OCI-LY3 (cell line): ENCODE data around the gene SCARF1.

Experiments
- H2AFZ ChIP-seq: fragments of 200-600, 300-600 bp; shearing (Covaris generic); 2 replicates; pipeline ENCODE4 v1.6.0; 2014; ENCODE audit warnings: antibody characterized with exemption, low read depth, low read length
- H3K27ac ChIP-seq: fragments of 200-600, 300-600 bp; sonication (generic); 2 replicates; pipeline ENCODE4 v1.5.1; 2014; ENCODE audit warnings: mild to moderate bottlenecking, low read length, moderate library complexity, mixed read lengths
- H3K27me3 ChIP-seq: fragments of 200-600, 300-600 bp; sonication (generic); 2 replicates; pipeline ENCODE4 v1.6.1; 2014; ENCODE audit warnings: low read depth, low read length, mixed read lengths
- H3K36me3 ChIP-seq: fragments of 200-600, 300-600 bp; sonication (generic); replicated peaks from 2 replicates; pipeline ENCODE3; 2014; ENCODE audit warnings: low read depth, low read length, mixed read lengths
- H3K4me1 ChIP-seq: fragments of 300-600, 200-600 bp; sonication (generic); 2 replicates; pipeline ENCODE4 v1.6.1; 2014; ENCODE audit warnings: low read length, mixed read lengths
- H3K4me2 ChIP-seq: fragments of 200-600, 300-600 bp; sonication (generic); 2 replicates; pipeline ENCODE4 v1.6.1; 2014; ENCODE audit warnings: low read length, mixed read lengths
- H3K4me3 ChIP-seq: fragments of 300-600, 200-600 bp; sonication (generic); 2 replicates; pipeline ENCODE4 v1.5.1; 2014; ENCODE audit warnings: antibody characterized with exemption, mild to moderate bottlenecking, low read length, moderate library complexity
- H3K79me2 ChIP-seq: fragments of 300-600, 200-600 bp; shearing (Covaris generic); 2 replicates; pipeline ENCODE4 v1.6.1; 2014; ENCODE audit warnings: mild to moderate bottlenecking, low read length, mixed read lengths
- H3K9ac ChIP-seq: fragments of 300-600, 200-600 bp; shearing (Covaris generic); 2 replicates; pipeline ENCODE4 v1.6.0; 2014; ENCODE audit warnings: mild to moderate bottlenecking, low read length, moderate library complexity
- H3K9me3 ChIP-seq: fragments of 200-600, 300-600 bp; shearing (Covaris generic); 2 replicates; pipeline ENCODE4 v1.6.1; 2014; ENCODE audit warnings: low read length, mixed read lengths; ENCODE audit not compliant: insufficient read depth
- H4K20me1 ChIP-seq: fragments of 200-600, 300-600 bp; sonication (generic); 2 replicates; pipeline ENCODE4 v1.6.1; 2016; ENCODE audit warnings: low read length, mixed read lengths; ENCODE audit not compliant: insufficient read depth
- EZH2phosphoT487 ChIP-seq: fragments of 200-600 bp; shearing (Covaris generic); IDR thresholded peaks from 2 replicates; pipeline ENCODE4 v1.6.1; 2018; ENCODE audit warnings: antibody characterized with exemption, mixed run types, low read depth
- TF ChIP-seq, protein P1 (sequence below): fragments of 200-600, 300-600 bp; sonication (generic); IDR thresholded peaks from 2 replicates; pipeline ENCODE4 v1.5.1; 2014; ENCODE audit warnings: antibody characterized with exemption, low read length, low read depth

Gene SCARF1

GRCh38 chr17:1601571-1601970 lies 44.0 kb downstream of the SCARF1 start:
- Histone ChIP-seq H3K27me3 (no peaks in the 10 kb centered on the region), H3K4me1 (peaks cover 10% of the 10 kb centered on the region), H3K9ac (no peak overlapping the region), H3K27ac (no peak overlapping the region), H4K20me1 (no peaks in the 10 kb centered on the region), H2AFZ (no peak overlapping the region), H3K9me3 (no peaks in the 10 kb centered on the region), H3K4me2 (no peak overlapping the region), H3K4me3 (no peak overlapping the region), H3K79me2 (no peaks in the 10 kb centered on the region), H3K36me3 (no peaks in the 10 kb centered on the region)
- TF ChIP-seq, protein P1, sequence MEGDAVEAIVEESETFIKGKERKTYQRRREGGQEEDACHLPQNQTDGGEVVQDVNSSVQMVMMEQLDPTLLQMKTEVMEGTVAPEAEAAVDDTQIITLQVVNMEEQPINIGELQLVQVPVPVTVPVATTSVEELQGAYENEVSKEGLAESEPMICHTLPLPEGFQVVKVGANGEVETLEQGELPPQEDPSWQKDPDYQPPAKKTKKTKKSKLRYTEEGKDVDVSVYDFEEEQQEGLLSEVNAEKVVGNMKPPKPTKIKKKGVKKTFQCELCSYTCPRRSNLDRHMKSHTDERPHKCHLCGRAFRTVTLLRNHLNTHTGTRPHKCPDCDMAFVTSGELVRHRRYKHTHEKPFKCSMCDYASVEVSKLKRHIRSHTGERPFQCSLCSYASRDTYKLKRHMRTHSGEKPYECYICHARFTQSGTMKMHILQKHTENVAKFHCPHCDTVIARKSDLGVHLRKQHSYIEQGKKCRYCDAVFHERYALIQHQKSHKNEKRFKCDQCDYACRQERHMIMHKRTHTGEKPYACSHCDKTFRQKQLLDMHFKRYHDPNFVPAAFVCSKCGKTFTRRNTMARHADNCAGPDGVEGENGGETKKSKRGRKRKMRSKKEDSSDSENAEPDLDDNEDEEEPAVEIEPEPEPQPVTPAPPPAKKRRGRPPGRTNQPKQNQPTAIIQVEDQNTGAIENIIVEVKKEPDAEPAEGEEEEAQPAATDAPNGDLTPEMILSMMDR, result no peak
- TF ChIP-seq EZH2phosphoT487, result no peak

DNA sequence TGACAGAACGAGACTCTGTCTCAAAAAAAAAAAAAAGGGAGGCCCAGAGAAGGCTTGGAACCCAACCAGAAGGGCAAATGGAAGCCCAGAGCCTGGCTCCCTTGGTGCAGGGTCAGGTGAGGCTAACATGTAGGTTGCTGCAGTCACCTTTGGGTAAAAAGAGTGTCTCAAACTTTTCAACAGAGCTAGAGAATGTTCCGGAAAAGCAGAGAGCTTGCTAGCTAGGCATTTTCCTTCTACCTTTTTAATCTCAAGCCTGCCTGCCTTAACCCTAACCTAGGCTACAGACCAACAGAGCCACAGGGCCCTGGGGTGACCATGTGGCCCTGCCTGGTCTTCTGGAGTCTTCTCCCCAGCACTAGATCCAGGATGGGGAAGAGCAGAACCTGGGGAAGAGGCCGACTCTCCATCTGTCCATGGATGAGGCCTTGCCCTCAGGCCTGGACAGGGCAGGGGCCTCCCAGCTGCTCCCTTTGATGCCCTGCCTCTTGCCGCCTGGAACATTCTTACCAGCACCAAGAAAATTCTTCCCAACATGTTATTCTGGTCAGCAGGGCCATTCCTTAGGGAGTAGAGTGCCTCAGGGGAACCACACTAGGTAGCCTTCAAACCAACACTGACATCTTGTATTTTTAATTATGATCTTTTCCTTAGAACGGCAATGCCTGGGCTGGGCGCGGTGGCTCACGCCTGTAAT lies 47.0 kb downstream of the SCARF1 start:
- Histone ChIP-seq H3K9me3 (no peaks in the 10 kb centered on the region), H3K79me2 (no peaks in the 10 kb centered on the region), H3K4me2 (no peak overlapping the region), H3K9ac (no peak overlapping the region), H2AFZ (no peak overlapping the region), H3K4me1 (peaks cover 8% of the 10 kb centered on the region), H3K36me3 (no peaks in the 10 kb centered on the region), H3K27ac (no peak overlapping the region), H4K20me1 (no peaks in the 10 kb centered on the region), H3K4me3 (no peak overlapping the region), H3K27me3 (no peaks in the 10 kb centered on the region)
- TF ChIP-seq EZH2phosphoT487, result no peak
- TF ChIP-seq, protein P1, result no peak

DNA sequence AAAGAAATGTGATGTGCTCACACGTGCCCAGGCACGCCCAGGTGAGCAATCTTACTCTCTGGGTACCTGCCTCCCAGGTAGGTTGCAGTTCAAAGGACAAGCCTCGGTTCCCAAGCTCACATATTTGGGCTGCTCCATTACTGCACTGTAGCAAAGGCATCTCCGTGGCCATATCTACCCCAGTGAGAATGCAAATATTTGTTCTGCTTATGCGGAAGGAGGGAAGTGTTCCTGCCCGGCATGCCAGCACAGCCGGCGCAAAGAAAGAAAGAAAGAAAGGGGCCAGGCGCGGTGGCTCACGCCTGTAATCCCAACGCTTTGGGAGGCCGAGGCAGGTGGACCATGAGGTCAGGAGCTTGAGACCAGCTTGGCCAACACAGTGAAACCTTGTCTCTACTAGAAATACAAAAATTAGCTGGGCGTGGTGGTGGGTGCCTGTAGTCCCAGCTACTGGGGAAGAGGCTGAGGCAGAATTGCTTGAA lies 47.6 kb downstream of the SCARF1 start:
- H3K4me2 ChIP-seq, result no peak overlapping the region
- no peak overlapping the region for H2AFZ ChIP-seq
- H3K4me3 ChIP-seq, result no peak overlapping the region
- TF ChIP-seq, protein P1, result no peak
- no peak for TF ChIP-seq EZH2phosphoT487
- no peaks in the 10 kb centered on the region for H3K79me2 ChIP-seq
- H3K36me3 ChIP-seq, result no peaks in the 10 kb centered on the region
- H3K27ac ChIP-seq, result no peak overlapping the region
- H3K4me1 ChIP-seq, result peaks cover 14% of the 10 kb centered on the region
- no peaks in the 10 kb centered on the region for H3K9me3 ChIP-seq
- no peak overlapping the region for H3K9ac ChIP-seq
- no peaks in the 10 kb centered on the region for H3K27me3 ChIP-seq
- H4K20me1 ChIP-seq, result no peaks in the 10 kb centered on the region

DNA sequence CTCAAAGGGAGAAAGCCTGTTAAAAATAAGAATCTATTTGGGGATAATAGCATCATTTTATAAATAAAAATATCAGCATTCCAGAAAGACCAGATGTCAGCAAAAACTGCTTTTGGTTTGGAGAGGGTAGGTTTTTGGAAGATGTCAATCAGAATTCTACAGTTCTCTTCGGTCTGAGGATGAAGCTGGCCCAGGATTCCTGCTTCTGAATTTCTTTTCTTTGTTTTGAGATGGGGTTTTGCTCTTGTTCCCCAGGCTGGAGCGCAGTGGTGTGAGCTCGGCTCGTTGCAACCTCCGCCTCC lies 52.0 kb downstream of the SCARF1 start:
- H3K9ac ChIP-seq, result peak overlapping the region; percentile 58
- no peak overlapping the region for H2AFZ ChIP-seq
- TF ChIP-seq, protein P1, result no peak
- TF ChIP-seq EZH2phosphoT487, result no peak

More for the DNA sequence above, 52.0 kb downstream of the SCARF1 start:
- Histone ChIP-seq H3K9me3 (no peaks in the 10 kb centered on the region), H3K4me3 (peak overlapping the region; percentile 65), H3K79me2 (no peaks in the 10 kb centered on the region), H3K4me2 (peak overlapping the region; percentile 87), H3K27me3 (no peaks in the 10 kb centered on the region), H3K36me3 (no peaks in the 10 kb centered on the region), H3K4me1 (peaks cover 44% of the 10 kb centered on the region), H4K20me1 (no peaks in the 10 kb centered on the region), H3K27ac (peak overlapping the region; percentile 70)
